Upper lobe of right lung (tissue), 1 donor: ENCODE measurements around the gene ZCRB1. TPM values are rescaled to one million over a fixed set of nuclear protein-coding genes. Genes with fewer than 3 reads are reported as not detected.
A peak's percentile ranks its signal among the peaks of the same experiment; 100 is the strongest.
"Not testable (repeated sequence)": the region's sequence is repeated elsewhere in the genome, so short reads cannot be mapped to it uniquely, and the experiment has no call there.

Experiments
- ATAC-seq: fragments of 200-7000 bp; cut with Tn5 transposase; one replicate; pipeline ENCODE4 v1.9.1; 2020; ENCODE audit warnings: mild to moderate bottlenecking, moderate library complexity
- DNase-seq: peaks from one replicate; pipeline ENCODE4 v3.0.0-alpha.2; 2020
- H3K27ac ChIP-seq: fragments of 200-600 bp; one replicate; pipeline ENCODE4 v1.8.0; 2022
- H3K27me3 ChIP-seq: fragments of 200-600 bp; one replicate; pipeline ENCODE4 v1.8.0; 2022; ENCODE audit warnings: mild to moderate bottlenecking
- H3K36me3 ChIP-seq: fragments of 200-600 bp; one replicate; pipeline ENCODE4 v1.8.0; 2022
- H3K4me1 ChIP-seq: fragments of 200-600 bp; one replicate; pipeline ENCODE4 v1.8.0; 2022
- H3K4me3 ChIP-seq: fragments of 200-600 bp; one replicate; pipeline ENCODE4 v1.8.0; 2022; ENCODE audit warnings: mild to moderate bottlenecking
- H3K9me3 ChIP-seq: fragments of 200-600 bp; one replicate; pipeline ENCODE4 v1.8.0; 2022
- CTCF ChIP-seq: fragments of 200-600 bp; IDR thresholded peaks from one replicate; pipeline ENCODE4 v1.8.0; 2022; ENCODE audit warnings: antibody characterized with exemption
- intact Hi-C: fragments of 100-400 bp; cut with DNase I; formaldehyde crosslinking; loops from one replicate; pipeline ENCODE4 v1.11.0; 2022
- total RNA-seq: library from RNA; stranded (reverse); fragmentation: NEBNext Ultra II Directional; extraction: Animal tissue kit (Norgen Biotek cat#: 25700); gene quantifications from one replicate; pipeline ENCODE4 v1.2.1, GENCODE V29; 2021
- donor health status: DM: no; HTN: yes; CAD: no; lungs with severe emphysema.

The ZCRB1 gene
- total RNA-seq, 1 donor from 2014 or later, result 36.2 TPM

- H3K27ac ChIP-seq, result no peak overlapping the region
- H3K4me3 ChIP-seq, result no peak overlapping the region
- H3K36me3 ChIP-seq, result no peaks in the 10 kb centered on the region
- ATAC-seq (no peak), DNase-seq (no peak)
- no peaks in the 10 kb centered on the region for H3K4me1 ChIP-seq
- no peaks in the 10 kb centered on the region for H3K9me3 ChIP-seq
- no peaks in the 10 kb centered on the region for H3K27me3 ChIP-seq
- no peak for TF ChIP-seq CTCF
- intact Hi-C loops, result loop anchor here (2.0 kb wide), 1 partner anchor 18 kb away; no protein-coding TSS in a partner anchor
Measured at GRCh38 chr12:42364692-42365091, 38.8 kb upstream of the ZCRB1 start.

GRCh38 chr12:42362647-42363260, 36.9 kb upstream of the ZCRB1 start:
- Histone ChIP-seq H3K4me3 (no peak overlapping the region), H3K27ac (no peak overlapping the region), H3K36me3 (peaks cover 5% of the 10 kb centered on the region), H3K27me3 (no peaks in the 10 kb centered on the region), H3K9me3 (no peaks in the 10 kb centered on the region), H3K4me1 (no peaks in the 10 kb centered on the region)
- TF ChIP-seq CTCF, result no peak
- intact Hi-C loops, result no loop called here
- no peak for DNase-seq
- no peak for ATAC-seq

- Histone ChIP-seq H3K9me3 (no peaks in the 10 kb centered on the region), H3K36me3 (peaks cover 5% of the 10 kb centered on the region), H3K27me3 (no peaks in the 10 kb centered on the region), H3K27ac (no peak overlapping the region), H3K4me1 (no peaks in the 10 kb centered on the region), H3K4me3 (no peak overlapping the region)
- intact Hi-C loops, result no loop called here
- ATAC-seq, result no peak
- no peak for DNase-seq
- no peak for TF ChIP-seq CTCF
Measured at GRCh38 chr12:42361909-42362646, 36.2 kb upstream of the ZCRB1 start.

- intact Hi-C loops, result no loop called here
- H3K27me3 ChIP-seq, result no peaks in the 10 kb centered on the region
- H3K36me3 ChIP-seq, result peaks cover 14% of the 10 kb centered on the region
- no peaks in the 10 kb centered on the region for H3K4me1 ChIP-seq
- no peaks in the 10 kb centered on the region for H3K9me3 ChIP-seq
- no peak overlapping the region for H3K27ac ChIP-seq
- ATAC-seq, result no peak
- H3K4me3 ChIP-seq, result no peak overlapping the region
- DNase-seq, result no peak
- TF ChIP-seq CTCF, result no peak
Measured at GRCh38 chr12:42360747-42361403, 35.0 kb upstream of the ZCRB1 start.

- Histone ChIP-seq H3K27ac (no peak overlapping the region), H3K36me3 (peaks cover 34% of the 10 kb centered on the region), H3K4me3 (no peak overlapping the region), H3K9me3 (no peaks in the 10 kb centered on the region), H3K4me1 (no peaks in the 10 kb centered on the region), H3K27me3 (no peaks in the 10 kb centered on the region)
- no peak for ATAC-seq
- no peak for TF ChIP-seq CTCF
- intact Hi-C loops, result no loop called here
- no peak for DNase-seq
Measured at GRCh38 chr12:42356344-42356743, 30.4 kb upstream of the ZCRB1 start.

- H3K4me3 ChIP-seq, H3K27me3 ChIP-seq, DNase-seq, H3K4me1 ChIP-seq, H3K9me3 ChIP-seq, ATAC-seq, intact Hi-C loops, H3K27ac ChIP-seq: not testable (repeated sequence)
- H3K36me3 ChIP-seq, result peaks cover 12% of the 10 kb centered on the region
Measured at GRCh38 chr12:42350021-42350407, 24.1 kb upstream of the ZCRB1 start.

- H3K4me1 ChIP-seq, DNase-seq, H3K4me3 ChIP-seq, intact Hi-C loops, H3K9me3 ChIP-seq, H3K27me3 ChIP-seq, H3K27ac ChIP-seq: not testable (repeated sequence)
- peak; percentile 40 for ATAC-seq
- H3K36me3 ChIP-seq, result peaks cover 11% of the 10 kb centered on the region
Measured at GRCh38 chr12:42349119-42350020, 23.5 kb upstream of the ZCRB1 start.
